ENCODE results near the gene PDPR. TPM values are rescaled to one million over a fixed set of nuclear protein-coding genes. Genes with fewer than 3 reads are reported as not detected.
"Not testable (repeated sequence)": the region's sequence is repeated elsewhere in the genome, so short reads cannot be mapped to it uniquely, and the experiment has no call there.

The PDPR gene
- polyA plus RNA-seq, 1 donor: 66.2 TPM

DNA sequence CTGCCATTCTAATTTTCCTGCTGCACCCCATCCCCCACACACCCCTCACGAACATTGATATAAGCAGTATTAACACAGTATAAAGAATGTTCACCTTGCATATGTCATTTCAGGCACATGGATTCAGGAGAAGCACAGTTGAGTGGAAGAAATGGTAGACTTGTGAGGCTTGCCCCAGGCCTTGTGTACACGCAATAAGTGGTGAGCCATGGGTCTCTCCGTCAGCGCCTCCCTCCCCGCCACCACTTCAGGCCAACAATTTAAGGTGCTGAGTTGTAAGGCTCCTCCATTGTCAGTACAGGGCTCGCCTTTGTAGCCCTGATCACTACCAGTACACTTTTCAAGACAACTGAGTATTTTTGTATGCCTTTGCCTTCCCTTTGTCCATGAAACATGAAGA lies 47.2 kb downstream of the PDPR start:
- DNase-seq: no peak

GRCh38 chr16:70162041-70162451 lies 47.9 kb downstream of the PDPR start:
- DNase-seq: no peak

- DNase-seq: no peak
These were observed 49.5 kb downstream of the PDPR start for GRCh38 chr16:70163596-70163995.

- DNase-seq: not testable (repeated sequence)
These were observed 52.6 kb downstream of the PDPR start for GRCh38 chr16:70166688-70167087.

DNA sequence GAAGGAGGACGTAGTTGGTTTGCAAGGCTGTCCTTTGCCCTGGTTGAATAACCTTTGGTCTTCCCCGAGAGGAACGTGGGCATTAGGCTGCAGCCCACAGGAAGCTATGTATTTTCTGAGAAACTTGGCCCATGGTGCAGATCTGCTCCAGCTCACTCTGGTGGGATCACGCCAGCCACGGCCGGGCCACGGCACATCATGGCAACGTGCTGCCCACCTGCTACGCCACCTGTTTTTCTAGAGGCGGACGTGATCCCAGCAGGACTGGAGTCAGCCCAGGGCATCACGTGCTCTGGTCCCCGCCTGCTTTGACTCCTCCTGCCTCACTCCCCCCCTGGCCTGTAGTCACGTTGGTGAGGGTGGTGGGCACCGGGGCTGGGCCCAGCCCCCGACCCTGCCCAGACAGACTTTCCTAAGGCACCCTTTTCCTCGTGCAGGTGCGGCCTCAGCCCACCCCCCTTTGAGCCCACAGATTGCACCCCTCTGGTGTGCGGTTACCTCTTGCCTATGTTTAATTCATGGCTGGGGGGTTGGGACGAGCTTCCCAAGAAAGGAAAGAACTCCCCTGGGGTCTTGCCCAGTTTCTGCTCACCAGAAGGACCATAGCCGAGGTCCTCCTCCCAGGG lies 59.2 kb downstream of the PDPR start, which contains the start of gene CLEC18C:
Gene CLEC18C, plus strand, starts transcription at position 576 of the 626 bp plus-strand sequence. CDS start 492 bp downstream, outside the sequence.
- not testable (repeated sequence) for DNase-seq

DNA sequence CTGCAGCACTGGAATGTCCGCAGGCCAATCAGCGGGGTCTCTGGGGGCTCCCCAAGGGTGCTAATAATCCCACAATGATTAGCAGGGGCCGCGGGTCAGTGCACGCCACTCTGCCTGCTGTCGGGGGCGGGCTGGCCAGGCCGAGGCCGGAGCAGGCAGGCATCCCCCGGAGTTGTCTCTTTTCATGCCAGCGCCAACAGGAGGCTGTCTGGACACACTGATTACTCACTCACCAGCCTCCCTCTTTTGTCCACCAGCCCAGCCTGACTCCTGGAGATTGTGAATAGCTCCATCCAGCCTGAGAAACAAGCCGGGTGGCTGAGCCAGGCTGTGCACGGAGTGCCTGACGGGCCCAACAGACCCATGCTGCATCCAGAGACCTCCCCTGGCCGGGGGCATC lies 59.8 kb downstream of the PDPR start:
- not testable (repeated sequence) for DNase-seq

DNA sequence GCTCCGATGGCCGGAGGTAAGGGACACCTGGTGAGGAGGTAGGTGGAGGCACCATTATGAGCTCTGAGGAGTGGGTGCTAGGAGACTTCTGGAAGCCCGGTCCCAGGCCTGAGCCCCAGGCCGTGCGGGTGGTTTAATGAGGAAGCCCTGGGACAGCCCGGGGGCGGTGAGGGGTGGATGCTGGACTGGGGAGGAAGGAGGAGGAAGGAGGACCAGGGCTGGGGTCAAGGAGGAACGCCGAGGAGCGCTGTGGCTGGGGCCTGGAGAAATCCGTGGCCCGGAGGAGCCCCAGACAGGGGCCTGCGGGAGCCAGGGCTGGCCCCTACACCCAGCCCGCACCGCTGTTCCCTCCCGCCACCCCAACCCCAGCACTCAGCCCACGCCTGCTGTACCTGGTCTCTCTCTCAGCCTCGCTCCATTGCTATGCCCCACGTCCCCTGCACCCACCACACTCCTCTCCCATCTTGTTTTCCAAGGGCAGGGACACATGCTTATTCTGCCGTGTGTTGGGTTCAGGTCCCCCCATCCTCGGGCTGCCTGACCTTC lies 60.3 kb downstream of the PDPR start:
- DNase-seq: not testable (repeated sequence)

GRCh38 chr16:70187858-70188607 lies 73.9 kb downstream of the PDPR start:
- not testable (repeated sequence) for DNase-seq

GRCh38 chr16:70188608-70188915 lies 74.4 kb downstream of the PDPR start:
- DNase-seq: not testable (repeated sequence)

- not testable (repeated sequence) for DNase-seq
These were observed 76.4 kb downstream of the PDPR start for GRCh38 chr16:70190574-70190973.

DNA sequence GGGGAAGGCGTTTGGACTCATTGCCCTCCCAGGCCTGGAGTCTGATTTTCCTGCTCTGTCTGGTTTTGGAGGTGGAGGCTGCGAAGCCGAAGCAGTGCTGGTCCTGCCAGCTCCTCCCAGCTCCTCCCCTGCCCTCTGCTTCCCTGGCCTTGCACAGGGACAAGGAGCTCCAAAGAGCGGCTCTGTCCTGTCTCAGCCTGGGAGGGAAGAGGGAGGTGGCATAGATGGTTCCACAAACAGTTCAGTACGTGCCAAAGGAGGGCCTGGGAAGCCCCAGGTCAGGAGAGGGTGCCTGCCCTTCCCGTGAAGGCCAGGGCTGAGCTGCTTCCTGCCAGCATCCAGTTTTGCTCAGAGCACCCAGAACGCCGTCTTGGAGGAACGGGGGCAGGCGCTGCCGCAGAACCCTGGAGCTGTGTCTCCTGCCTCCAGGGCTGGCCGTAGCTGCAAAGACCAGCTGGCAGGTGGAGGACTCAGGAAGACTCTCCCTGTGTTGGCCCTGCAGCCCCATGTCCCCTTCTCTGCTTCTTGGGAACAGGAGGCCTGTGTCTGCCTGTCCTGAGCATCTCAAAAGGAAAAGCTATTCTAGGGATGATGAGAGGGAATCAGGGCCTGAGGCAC lies 82.7 kb downstream of the PDPR start:
- DNase-seq: not testable (repeated sequence)

GRCh38 chr16:70197611-70198010 lies 83.5 kb downstream of the PDPR start:
- DNase-seq: not testable (repeated sequence)

GRCh38 chr16:70198230-70198629 lies 84.1 kb downstream of the PDPR start:
- DNase-seq: not testable (repeated sequence)

GRCh38 chr16:70198666-70199065 lies 84.5 kb downstream of the PDPR start:
- DNase-seq: not testable (repeated sequence)

GRCh38 chr16:70199170-70199569 lies 85.0 kb downstream of the PDPR start:
- DNase-seq: not testable (repeated sequence)

GRCh38 chr16:70200063-70200462 lies 85.9 kb downstream of the PDPR start:
- DNase-seq: not testable (repeated sequence)

DNA sequence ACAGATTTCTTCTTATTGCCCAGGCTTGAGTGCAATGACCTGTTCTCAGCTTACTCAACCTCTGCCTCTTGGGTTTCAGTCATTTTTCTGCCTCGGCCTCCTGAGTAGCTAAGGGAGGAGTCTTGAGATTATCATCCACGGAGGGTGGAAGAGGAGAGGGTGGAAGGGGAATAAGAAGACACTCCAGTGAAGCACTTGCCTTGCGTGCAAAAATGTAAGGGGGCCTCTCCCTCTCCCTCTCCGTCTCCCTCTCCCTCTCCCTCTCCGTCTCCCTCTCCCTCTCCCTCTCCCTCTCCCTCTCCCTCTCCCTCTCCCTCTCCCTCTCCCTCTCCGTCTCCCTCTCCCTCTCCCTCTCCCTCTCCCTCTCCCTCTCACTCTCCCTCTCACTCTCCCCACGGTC lies 89.4 kb downstream of the PDPR start:
- not testable (repeated sequence) for DNase-seq

DNA sequence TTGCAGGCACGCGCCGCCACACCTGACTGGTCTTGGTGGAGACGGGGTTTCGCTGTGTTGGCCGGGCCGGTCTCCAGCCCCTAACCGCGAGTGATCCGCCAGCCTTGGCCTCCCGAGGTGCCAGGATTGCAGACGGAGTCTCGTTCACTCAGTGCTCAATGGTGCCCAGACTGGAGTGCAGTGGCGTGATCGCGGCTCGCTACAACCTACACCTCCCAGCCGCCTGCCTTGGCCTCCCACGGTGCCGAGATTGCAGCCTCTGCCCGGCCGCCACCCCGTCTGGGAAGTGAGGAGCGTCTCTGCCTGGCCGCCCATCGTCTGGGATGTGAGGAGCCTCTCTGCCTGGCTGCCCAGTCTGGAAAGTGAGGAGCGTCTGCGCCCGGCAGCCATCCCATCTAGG lies 89.9 kb downstream of the PDPR start:
- DNase-seq: not testable (repeated sequence)

DNA sequence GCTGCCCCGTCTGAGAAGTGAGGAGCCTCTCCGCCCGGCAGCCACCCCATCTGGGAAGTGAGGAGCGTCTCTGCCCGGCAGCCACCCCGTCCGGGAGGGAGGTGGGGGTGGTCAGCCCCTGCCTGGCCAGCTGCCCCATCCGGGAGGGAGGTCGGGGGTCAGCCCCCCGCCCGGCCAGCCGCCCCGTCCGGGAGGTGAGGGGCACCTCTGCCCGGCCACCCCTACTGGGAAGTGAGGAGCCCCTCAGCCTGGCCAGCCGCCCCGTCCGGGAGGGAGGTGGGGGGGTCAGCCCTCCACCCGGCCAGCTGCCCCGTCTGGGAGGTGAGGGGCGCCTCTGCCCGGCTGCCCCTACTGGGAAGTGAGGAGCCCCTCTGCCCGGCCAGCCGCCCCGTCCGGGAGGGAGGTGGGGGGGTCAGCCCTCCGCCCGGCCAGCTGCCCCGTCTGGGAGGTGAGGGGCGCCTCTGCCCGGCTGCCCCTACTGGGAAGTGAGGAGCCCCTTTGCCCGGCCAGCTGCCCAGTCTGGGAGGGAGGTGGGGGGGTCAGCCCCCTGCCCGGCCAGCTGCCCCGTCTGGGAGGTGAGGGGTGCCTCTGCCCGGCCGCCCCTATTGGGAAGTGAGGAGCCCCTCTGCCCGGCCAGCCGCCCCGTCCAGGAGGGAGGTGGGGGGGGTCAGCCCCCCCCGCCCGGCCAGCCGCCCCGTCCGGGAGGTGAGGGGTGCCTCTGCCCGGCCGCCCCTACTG lies 90.7 kb downstream of the PDPR start:
- DNase-seq: not testable (repeated sequence)

GRCh38 chr16:70206382-70206781 lies 92.2 kb downstream of the PDPR start:
- not testable (repeated sequence) for DNase-seq
